AG09319 (cell line): ENCODE measurements around the gene OVOL1.

Experiments
- DNase-seq: peaks from one replicate; pipeline ENCODE4 v3.0.0-alpha.2; 2010; ENCODE audit warnings: low read depth; ENCODE audit errors: extremely low read depth
- TF ChIP-seq, protein P1 (sequence below): IDR thresholded peaks from 2 replicates; pipeline ENCODE4 v1.5.1; 2011; ENCODE audit warnings: low read depth, mild to moderate bottlenecking, inconsistent platforms, low read length, moderate library complexity

OVOL1 gene

DNA sequence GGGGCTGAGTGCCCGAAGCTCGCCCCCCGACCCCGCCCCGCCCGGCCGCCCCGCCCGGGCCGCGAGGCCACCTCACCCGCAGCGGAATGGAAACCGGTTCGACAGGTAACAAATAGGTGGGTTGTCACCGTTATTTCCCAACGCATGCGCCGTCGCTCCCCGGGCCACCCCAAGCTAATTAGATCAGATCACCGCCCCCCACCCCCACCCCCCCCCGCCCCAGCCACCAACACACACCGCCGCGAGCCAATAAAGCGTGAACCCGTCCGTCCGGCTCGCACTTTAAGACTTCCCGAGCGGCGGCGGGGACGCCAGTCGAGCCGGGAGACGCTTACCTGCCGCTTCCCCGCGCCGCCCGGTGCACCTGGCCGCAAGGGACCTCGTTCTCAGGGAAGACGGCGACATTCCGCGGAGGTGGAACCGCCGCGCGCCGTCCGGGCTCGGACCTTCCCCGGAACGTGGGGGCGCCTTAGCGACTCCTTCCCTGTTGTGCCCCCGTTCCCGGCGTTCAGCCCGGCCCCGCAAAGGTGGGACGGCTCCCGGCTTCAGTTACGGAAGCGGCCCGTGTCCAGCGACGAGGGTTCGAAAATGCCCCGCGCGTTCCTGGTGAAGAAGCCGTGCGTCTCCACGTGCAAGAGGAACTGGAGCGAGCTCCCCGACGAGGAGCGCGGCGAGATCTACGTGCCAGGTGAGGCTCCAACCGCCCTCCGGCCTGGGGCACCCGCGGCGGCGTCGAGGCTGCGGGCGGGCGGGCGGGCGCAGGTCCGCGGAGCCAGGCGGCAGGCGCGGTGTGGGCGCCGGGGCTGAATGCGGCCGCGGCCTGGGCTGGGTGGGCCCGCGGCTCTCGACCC is at the start of gene OVOL1:
TSS of gene OVOL1 (plus strand) at position 278 of the 851 bp plus-strand sequence. CDS start at position 589, 311 bp downstream.
- no peak for DNase-seq
- TF ChIP-seq, protein P1, sequence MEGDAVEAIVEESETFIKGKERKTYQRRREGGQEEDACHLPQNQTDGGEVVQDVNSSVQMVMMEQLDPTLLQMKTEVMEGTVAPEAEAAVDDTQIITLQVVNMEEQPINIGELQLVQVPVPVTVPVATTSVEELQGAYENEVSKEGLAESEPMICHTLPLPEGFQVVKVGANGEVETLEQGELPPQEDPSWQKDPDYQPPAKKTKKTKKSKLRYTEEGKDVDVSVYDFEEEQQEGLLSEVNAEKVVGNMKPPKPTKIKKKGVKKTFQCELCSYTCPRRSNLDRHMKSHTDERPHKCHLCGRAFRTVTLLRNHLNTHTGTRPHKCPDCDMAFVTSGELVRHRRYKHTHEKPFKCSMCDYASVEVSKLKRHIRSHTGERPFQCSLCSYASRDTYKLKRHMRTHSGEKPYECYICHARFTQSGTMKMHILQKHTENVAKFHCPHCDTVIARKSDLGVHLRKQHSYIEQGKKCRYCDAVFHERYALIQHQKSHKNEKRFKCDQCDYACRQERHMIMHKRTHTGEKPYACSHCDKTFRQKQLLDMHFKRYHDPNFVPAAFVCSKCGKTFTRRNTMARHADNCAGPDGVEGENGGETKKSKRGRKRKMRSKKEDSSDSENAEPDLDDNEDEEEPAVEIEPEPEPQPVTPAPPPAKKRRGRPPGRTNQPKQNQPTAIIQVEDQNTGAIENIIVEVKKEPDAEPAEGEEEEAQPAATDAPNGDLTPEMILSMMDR, result no peak

DNA sequence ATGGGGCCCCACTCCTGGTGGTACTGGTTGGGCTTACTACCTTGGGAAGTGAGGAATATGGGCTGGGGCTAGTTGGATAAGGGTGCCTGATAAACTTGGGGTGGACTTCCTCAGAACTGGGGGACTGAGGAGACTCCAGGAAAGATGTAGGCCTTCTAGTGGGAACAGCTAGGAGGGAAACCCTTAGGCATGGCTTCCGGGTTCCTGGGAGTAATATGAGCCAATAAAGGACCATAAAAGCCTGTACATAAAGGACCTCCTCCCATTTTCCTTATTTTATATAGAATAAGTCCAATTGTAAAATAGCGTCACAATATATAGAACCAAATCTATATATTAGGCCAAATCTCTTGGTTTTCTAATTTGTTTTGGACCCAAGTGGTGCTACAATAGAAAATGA is 47.8 kb upstream of the OVOL1 start:
- no peak for DNase-seq
- TF ChIP-seq, protein P1, result no peak

DNA sequence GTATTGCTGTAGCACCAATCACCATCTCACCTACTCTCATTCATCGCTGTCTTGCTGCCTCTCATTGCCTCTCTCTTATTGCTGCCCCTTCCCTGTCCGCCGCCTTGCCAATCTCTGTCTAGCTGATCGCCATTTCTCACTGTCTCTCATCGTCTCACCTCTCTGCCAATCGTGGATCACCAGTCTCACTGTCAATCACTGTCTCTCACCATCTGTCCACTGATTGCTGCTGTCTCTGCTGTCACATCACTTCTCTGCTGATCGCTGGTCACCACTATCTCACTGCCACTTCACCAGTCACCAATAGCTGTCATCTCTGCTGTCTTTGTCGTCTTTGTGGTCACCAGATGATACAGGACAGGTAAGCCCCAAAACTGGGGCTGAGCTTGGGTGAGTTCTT is 45.7 kb upstream of the OVOL1 start:
- no peak for DNase-seq
- TF ChIP-seq, protein P1, result no peak

DNA sequence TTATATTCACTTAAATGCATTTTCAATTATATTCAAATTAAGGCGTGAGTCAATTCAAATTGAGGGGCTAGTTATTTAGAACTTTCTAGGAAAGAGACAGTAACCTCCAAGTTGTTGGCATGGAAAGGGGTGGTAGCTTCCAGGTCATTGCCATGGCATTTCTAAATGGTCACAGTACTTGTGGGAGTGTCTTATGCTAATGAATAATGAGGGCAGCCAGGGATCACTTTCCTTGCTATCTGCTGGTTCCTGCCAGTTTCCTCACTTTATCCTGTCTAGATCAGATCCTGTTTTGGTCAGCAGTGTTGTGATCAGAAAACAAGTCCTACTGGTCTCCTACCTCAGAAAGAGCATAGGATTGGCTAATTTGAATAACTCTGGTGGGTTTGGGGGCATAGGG is 44.5 kb upstream of the OVOL1 start:
- no peak for DNase-seq
- TF ChIP-seq, protein P1, result no peak

DNA sequence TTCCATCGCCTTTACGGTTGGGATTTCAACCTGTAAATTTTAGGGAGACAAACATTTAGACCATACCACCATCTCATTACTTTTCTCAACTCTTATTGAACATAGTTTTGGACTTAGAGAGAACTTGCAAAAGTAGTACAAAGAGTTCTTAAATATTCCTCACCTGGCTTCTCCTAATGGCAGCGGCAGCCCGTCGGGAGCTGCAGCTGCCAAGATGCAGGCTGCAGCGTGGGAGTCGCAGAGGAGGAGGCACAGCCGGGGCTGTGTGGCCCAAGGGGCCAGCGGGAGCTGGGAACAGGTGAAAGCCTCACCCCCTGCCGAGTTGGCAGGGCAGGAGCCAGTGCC is 43.2 kb upstream of the OVOL1 start:
- TF ChIP-seq, protein P1, result no peak
- no peak for DNase-seq

DNA sequence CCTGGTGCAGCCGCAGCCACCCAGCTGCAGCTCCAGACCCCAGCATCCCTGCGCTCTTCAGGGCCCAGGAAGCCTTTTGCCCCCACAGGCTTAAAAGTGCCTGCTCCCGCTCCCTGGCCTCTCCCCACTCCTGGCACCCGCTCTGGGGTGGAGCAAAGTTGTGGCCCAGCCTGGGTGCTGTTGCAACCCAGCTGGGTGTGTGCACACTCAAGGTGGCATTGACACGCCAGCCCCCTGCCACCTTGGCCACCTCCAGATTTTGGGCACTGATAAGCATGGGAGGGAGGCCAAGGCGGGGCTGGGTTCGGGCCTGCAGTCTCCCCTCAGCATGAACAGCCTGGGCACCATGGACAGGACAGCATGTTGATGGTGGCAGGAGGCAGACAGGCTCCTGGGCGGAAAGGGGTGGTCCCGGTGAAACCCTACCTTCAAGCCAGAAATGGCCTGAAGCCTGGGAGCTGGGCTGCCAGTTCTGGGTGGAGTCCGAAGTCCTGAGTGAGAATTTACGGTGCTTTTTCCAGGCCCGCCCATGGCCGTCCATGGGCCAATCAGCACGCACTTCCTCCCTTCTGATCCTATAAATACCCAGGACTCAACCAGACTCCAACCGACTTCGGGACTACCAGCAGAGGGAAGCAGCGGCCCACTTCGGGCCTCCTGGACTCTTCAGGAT is 42.7 kb upstream of the OVOL1 start:
- no peak for DNase-seq
- TF ChIP-seq, protein P1, result peak; percentile 29

DNA sequence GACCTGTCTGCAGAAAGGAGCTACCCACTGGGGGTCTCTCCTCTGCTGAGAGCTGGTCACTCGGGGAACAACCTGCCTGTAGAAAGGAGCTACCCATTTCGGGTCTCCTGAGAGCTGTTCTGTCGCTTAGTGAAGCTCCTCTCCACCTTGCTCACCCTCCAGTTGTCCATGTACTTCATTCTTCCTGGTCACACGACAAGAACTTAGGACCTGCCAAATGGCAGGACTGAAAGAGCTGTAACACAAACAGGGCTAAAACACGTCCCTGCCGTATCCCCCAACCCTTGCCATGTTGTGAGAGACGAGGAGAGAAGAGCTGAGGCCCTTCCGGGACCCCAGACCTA is 42.2 kb upstream of the OVOL1 start:
- no peak for DNase-seq

More for the DNA sequence above, 42.2 kb upstream of the OVOL1 start:
- TF ChIP-seq, protein P1, result no peak
